GM18508 (cell line): ENCODE data around the gene KLK10.
"Not testable (repeated sequence)": the region's sequence is repeated elsewhere in the genome, so short reads cannot be mapped to it uniquely, and the experiment has no call there.

Source experiments
- ATAC-seq: cut with Tn5 transposase; IDR thresholded peaks from one replicate; pipeline ENCODE4 v1.9.1; 2021; ENCODE audit warnings: moderate number of reproducible peaks; ENCODE audit not compliant: insufficient read depth, unreplicated experiment

Gene KLK10

DNA sequence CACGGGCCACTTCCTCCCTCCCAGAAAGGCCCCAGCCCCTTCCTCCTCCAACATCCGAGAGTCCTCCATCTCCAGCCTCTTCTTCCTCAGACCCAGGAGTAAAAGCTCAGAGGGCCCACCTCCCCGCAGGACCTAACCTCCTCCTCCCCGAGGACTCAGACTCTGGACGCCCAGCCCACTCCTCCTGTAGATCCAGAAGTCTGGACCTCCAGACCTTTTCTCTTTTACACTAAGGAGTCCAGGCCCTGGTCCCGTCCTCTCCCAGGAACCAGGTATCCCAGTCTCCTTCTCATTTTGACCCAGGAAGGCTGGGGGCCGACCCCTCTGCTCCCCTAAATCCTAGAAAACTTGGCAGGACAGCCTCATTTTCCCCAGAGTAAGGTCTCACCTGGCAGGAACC, 16.2 kb downstream of the KLK10 start:
- no peak for ATAC-seq

DNA sequence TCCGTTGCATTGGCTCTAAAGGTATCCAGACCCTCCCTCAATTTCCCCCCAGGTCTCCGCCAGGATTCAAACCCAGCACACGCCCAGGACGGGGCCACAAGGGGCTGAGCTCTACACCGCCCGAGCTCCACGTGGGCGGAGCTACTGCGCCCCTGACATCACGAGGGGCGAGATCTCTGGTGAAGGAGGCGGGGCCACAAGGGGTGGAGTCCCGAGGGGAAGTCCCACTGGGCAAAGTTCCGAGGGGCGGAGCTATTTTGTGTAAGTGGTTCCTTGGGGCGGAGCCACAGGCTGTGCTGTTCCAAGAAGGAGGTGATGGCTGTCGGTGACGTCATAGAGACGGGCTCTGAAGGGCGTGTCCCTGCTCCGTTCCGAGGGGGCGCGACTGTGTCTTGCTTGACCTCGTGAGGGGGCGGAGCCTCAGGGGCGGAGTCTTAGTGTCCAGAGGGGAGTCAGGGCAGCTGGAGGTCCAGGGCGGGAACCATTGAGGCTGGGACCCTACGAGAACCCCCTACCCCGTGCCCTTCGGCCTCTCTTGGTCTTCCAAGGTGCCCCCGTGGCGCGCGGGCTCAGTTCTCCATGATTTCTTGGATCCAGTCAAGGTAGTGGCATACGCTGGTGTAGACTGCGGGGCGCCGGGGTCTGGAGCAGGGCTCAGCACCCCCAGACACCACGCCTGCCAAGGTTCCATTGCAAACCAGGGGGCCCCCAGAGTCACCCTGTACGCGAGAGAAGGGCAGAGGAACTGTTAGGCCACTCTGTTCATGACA, 16.8 kb downstream of the KLK10 start:
- ATAC-seq, result no peak

DNA sequence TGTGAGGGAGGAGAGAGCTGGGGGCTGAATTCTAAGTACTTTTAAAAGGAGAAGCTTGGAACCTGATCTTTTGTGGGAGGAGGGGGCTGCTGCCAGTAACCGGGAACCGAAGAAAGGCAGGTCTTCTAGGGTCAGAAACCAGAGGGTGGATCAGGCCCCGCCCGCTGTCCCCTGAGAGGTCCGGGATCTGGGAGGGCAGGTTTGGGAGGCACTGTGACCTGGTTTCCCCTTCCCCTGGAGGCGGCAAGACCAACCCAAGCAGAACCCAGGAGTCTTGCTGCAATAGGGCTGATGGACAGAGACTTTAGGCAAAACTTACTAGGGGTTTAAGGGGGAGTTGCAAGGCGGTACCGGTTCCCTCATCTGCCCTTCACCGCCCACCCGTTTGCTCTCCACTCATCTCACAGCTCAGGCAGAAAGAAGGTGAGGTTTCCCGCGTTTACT, 17.4 kb downstream of the KLK10 start:
- no peak for ATAC-seq

DNA sequence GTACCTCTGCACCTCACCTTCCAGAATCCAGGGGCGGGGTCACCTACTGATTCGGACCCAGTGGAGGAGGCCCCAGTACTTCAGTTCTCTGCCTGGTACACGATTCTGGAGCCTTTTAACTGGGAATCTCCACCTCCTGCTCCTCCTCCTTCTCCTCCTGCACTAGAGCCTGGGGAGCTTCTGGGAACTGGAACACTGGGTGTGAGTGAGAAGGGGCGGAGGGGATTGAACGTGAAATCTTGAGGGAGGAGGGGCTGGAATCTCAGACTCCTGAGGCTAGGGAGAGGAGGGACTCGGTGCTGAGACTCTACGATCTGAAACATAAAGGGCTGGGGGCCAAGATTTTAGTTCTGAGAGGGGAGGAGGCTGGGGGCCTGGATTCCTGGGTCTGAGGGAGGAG, 18.0 kb downstream of the KLK10 start, which contains the start of gene KLK8:
TSS of gene KLK8 (minus strand) at position 90 of the 400 bp plus-strand sequence. CDS start 437 bp downstream, outside the sequence.
- ATAC-seq, result no peak

DNA sequence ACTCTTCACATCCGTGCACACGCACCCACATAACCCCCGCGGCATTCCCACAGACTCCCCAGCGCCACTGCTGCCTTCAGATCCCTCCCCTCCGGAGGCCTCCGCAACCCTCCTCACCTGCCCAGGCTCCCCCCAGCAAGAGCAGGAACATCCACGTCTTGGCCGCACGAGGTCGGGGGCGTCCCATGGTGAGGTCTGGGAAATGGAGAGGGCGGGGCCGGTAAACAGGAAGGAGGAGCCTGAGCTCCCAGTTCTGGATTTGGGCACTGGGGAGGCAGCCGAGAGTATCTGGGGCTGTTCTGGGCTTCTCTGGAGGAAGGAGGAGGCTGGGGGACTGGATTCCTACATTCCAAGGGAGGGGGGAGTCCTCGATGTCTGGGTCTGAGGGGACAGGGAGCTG, 18.5 kb downstream of the KLK10 start:
- ATAC-seq, result no peak

DNA sequence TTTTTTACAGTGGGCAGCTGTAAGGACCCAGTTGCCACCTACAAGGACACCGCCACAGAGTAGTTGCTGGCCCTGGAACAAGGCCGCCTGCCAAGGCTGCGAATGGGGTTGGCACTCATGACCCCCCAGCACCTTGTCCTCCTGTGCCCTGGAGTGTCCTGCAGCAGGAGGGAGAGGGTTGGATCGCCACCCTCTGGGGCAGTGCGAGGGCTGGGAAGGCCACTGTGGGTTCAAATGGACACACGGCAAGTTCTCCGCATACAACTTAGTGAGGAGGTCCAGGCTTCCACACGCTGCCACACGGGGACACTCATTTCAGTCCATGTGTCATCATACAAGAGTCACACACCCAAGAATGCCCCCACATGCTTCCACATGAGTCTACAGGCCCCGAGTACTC, 19.1 kb downstream of the KLK10 start:
- ATAC-seq, result no peak

DNA sequence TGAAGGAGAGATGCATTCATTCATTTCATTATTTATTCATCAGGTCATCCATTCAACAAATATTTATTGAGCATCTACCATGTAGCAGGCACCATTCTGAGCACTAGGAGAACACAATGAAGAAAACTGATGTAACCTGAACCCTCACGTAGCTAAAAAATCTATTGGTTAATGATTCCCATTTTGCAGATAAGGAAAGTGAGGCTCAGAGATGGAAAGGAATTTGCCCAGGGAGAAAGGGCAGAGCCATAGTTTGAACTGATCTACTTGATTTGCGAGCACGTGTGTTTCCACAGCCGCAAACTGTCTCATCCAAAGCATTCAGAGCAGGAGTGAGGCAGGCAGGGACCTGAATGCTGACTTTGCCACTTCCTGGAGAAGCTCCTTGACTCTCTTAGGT, 20.8 kb downstream of the KLK10 start:
- ATAC-seq, result no peak

DNA sequence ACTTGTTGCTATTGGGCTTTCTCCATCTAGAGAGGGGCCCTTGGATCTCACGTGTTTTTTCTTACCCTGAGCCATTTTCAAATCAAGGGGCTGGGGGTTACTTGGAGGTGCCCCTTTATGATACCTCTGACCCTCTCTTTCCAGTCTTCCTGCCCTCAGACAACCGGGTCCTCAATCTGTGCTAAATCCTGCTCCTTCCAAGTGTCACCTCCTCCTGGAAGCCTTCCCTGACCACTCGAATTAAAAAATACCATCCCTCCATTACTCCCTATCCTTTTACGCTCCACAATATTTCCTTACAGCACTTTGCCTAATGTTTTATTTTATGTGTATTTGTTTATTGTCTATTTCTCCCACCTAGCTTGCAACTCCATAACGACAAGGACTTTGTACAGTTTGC, 21.4 kb downstream of the KLK10 start:
- ATAC-seq, result no peak

DNA sequence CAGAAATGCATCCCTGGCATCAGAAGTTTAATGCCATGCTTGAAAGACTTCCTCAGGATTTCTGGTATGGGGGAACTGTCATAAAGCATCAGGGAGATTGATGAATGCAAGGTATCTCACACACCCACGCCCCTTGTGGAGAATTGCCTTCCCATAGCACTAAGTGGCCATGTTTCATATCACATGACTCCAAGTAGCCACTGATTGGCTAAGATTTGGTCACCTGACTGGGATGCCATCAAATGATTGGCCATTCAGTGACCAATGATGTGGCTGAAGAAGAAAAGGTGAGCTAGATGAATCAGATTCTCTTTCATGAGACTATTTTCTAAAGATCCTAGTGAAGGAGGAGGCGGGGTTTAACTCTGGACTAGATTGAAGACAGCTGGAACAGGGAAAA, 25.4 kb downstream of the KLK10 start:
- ATAC-seq, result no peak

DNA sequence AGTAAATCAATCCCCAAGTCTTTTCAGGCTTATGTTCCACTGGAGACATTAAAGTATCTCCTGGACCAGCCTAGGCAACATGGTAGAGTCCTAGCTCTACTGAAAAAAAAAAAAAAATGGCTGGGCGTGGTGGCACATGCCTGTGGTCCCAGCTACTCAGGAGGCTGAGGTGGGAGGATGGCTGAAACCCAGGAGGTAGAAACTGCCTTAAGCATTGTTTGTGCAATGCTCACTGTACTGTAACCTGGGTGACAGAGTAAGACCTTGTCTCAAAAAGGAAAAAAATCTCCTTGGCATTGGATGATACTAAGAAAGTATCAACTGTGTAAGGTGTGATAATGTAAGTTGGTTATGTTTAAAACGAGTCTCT, 26.9 kb downstream of the KLK10 start:
- no peak for ATAC-seq

DNA sequence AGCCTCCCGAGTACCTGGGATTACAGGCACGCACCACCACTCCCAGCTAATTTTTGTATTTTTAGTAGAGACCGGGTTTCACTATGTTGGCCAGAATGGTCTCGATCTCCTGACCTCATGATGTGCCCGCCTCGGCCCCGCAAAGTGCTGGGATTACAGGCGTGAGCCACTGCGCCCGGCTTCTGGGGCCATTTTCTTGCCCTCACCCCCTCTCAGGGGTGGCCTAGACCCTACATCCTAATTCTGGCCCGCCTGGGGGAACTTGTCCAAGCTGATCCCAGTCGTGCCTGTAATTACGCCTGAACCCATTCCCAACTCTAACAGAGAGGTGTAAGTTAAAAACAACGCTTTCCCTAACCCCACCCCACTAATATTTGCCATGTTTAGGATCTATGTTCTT, 35.1 kb downstream of the KLK10 start:
- not testable (repeated sequence) for ATAC-seq

DNA sequence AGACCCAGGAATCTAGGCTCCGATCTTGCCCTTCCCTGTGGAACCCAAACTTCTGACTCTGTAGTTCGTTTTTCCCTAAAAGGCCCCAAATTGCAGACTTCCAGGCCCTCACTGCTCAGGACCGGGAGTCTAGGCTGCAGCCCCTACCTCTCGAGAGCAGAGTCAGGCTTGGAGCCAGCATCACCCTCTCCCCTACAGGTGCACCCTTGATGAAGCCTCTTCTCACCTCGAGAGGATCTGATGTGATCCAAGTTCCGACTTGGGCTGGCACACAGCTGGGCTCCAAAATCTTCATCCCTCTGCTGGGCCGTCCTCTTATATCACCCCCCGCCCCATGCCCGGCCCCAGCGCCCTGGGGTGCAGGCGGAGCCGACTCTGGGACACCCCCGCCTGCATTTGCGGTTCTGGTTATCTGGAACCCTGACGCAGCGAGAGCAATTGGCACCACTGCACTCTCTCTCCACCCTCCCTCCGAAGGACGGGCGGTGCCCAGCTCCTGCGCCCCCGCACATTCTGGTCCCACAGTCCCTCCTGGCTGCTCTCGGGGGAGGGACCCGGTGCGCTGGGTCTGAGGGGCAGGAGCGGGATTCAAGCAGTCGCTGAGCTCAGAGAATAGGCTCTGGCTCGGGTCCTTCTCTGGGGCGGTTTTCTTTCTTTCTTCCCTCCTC, 35.8 kb downstream of the KLK10 start, which contains the start of gene KLK7:
TSS of gene KLK7 (minus strand) at position 293 of the 668 bp plus-strand sequence. CDS start 1,518 bp downstream, outside the sequence.
- no peak for ATAC-seq

DNA sequence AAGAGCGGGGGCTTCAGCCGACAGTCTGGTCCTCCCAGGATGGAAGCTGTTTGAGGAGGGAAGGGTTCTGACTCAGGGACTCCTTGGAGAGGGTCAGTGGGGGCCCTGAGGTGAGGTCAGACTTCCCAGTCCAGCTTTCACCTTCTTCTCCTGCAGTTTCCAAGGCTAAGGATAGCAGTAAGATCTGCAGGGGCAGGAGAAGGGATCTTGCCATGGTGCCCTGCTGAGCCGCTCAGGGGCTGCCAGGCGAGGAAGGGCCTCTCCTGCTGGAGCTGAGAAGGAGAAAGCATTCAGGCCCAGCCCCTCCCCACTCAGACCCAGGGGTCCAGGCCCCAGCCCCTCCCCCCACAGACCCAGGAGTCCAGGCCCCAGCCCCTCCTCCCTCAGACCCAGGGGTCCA, 37.3 kb downstream of the KLK10 start:
- no peak for ATAC-seq

DNA sequence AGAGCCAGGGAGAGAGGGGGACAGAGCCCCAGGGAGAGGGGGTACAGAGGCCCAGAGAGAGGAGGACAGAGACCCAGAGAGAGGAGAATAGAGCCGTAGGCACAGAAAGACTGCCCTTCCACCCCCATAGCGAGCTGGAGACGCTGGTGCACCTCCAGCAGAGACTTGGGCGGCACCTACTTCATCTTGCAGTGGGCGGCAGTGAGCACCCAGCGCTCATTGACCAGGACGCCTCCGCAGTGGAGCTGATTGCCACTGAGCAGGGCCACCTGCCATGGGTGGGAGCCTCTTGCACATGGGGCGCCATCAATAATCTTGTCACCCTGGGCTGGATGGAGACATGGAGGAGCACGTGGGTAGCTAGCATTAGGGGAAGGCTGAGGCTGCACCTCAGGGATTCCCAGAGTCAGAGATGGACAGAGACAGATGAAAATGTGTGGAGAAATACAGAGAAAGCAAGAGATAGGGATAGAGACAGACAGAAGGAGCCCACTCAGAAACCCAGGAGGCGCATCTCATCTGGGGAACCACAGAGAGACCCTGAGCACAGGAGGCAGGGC, 37.8 kb downstream of the KLK10 start:
- no peak for ATAC-seq

DNA sequence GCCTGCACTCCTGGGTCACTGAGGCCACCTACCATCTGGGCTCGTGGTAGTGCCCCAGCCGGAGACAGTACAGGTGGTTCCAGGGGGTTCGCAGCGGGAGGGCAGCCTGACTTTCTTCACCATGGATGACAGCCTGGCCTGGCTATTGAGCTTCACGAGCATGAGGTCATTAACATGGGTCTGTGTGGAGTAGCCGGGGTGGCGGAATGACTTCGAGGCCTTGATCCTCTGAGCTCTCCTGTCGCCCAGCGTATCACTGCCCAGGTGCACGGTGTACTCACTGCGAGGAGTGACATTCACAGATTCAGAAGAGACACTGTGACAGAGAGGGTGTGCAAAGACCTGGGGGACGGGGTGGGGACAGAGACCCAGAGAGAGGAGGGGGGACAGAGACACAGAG, 39.3 kb downstream of the KLK10 start:
- no peak for ATAC-seq

DNA sequence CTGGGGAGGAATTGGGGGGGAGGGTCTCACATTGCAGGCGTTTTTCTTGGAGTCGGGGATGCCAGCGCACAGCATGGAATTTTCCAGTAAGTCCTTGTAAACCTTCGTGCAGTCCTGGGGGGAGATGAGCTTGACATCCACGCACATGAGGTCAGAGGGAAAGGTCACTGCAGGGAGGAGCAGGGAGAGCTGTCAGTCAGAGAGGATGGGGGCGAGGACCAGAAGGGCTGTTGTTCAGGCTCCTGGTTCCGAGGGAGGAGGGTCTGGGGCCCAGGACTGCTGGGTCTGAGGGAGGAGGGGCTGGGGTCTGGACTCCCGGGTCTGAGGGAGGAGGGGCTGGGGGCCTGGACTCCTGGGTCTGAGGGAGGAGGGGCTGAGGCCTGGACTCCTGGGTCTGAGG, 39.8 kb downstream of the KLK10 start:
- no peak for ATAC-seq

DNA sequence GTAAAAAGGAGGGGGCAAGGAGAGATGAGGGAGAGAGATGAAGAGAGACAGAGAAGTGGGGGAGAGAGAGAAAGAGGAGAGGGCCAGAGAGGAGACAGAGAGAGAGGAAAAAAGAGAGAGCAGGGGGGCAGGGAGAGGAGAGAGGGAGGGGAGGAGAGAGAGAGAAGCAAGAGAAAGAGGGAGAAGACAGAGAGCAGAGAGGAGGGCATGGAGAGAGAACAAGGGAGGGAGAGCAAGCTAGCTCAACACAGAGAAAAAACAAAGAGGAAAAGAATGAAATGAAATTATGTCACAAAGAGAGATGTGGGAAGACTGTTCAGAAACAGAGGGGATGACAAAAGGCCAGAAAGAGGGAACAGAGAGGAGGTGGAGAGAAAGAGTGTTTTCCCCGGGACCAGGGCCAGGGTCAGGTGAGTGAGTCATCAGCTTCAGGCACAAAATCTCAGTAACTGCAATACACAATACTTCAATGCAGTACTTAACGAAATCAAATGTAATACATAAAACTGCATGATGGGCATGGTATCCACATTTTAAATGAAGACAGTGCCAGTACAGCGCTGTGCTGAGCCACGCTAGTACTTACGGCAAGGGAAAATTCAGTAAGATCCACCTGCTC, 40.6 kb downstream of the KLK10 start:
- ATAC-seq, result no peak

DNA sequence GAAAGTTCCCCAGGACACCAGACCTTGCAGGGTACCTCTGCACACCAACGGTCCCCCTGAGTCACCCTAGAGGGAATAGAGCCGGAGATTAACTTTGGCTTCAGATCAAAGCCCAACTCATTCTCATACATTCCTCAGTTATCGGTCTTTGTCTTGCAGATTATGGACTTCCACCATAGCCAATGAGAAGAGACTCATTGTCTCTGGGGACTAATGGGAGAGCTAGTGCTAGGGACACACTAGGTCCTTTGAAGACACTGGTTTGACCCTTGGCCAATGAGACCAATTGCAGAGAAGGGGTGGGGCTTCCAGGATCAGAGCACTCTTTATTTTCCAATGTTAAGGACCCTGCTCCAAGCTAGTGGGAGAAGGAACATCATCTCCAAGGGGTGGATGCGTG, 41.9 kb downstream of the KLK10 start:
- ATAC-seq, result no peak

DNA sequence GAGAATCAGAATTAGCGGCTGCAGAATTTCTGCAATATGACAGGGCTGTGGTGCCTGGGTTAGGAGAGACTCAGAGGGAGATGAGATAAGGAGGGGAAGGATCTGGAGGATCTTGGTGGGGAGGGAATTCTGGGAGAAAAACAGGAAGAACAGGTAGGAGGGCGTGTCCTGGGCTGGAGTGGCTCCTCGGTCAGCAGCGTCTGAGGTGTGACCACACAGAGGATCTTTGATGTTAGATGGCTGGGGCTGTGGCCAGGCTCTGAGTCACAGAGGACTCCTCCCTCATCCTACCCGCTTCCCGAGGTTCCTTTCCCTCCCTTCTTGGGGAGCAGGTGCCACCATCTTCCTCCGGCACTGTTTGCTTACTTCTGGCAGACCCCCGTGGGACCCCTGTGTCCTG, 43.7 kb downstream of the KLK10 start:
- ATAC-seq, result no peak

DNA sequence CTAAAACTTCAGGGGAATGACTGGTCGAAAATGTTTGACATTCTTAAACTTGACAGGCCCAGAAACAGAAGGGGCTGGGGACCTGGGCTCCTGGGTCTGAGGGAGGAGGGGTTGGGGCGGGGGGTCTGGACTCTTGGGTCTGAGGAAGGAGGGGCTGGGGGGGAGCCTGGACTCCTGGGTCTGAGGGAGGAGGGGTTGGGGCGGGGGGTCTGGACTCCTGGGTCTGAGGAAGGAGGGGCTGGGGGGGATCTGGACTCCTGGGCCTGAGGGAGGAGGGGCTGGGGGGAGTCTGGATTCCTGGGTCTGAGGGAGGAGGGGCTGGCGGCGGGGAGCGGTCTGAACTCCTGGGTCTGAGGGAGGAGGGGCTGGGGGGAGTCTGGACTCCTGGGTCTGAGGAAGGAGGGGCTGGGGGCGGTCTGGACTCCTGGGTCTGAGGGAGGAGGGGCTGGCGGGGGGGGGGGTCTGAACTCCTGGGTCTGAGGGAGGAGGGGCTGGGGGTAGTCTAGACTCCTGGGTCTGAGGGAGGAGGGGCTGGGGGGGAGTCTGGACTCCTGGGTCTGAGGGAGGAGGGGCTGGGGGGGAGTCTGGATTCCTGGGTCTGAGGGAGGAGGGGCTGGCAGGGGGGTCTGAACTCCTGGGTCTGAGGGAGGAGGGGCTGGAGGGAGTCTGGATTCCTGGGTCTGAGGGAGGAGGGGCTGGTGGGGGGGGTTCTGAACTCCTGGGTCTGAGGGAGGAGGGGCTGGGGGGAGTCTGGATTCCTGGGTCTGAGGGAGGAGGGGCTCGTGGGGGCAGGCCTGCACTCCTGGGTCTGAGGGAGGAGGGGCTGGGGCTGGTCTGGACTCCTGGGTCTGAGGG, 44.6 kb downstream of the KLK10 start:
- ATAC-seq, result no peak
